Bone marrow (tissue), 2 donors: ENCODE measurements around the gene FBXW7.

ENCODE experiments used
- DNase-seq, 2 donors: peaks; one replicate each; lab custom pipeline; 2025; lab: John Stamatoyannopoulos, UW

FBXW7 gene

GRCh38 chr4:152369902-152370295 is 166.0 kb downstream of the FBXW7 start:
- DNase-seq: no peak

GRCh38 chr4:152369203-152369901 is 166.5 kb downstream of the FBXW7 start:
- DNase-seq: no peak

GRCh38 chr4:152368001-152368400 is 167.9 kb downstream of the FBXW7 start:
- DNase-seq: no peak

GRCh38 chr4:152364883-152365282 is 171.0 kb downstream of the FBXW7 start:
- DNase-seq: no peak

- DNase-seq: no peak
These were observed 171.5 kb downstream of the FBXW7 start for GRCh38 chr4:152364383-152364782.

GRCh38 chr4:152363904-152364303 is 172.0 kb downstream of the FBXW7 start:
- no peak for DNase-seq

- no peak for DNase-seq
These were observed 172.8 kb downstream of the FBXW7 start for GRCh38 chr4:152363086-152363485.

GRCh38 chr4:152360045-152360410 is 175.9 kb downstream of the FBXW7 start:
- DNase-seq: no peak

- DNase-seq: no peak
These were observed 176.5 kb downstream of the FBXW7 start for GRCh38 chr4:152359208-152360044.

GRCh38 chr4:152357206-152357605 is 178.7 kb downstream of the FBXW7 start:
- DNase-seq: peak in 1 of 2 donors; percentile 0

GRCh38 chr4:152356428-152357034 is 179.4 kb downstream of the FBXW7 start:
- no peak for DNase-seq

- no peak for DNase-seq
These were observed 183.2 kb downstream of the FBXW7 start for GRCh38 chr4:152352622-152353116.

- no peak for DNase-seq
These were observed 183.7 kb downstream of the FBXW7 start for GRCh38 chr4:152352215-152352614.

- no peak for DNase-seq
These were observed 184.8 kb downstream of the FBXW7 start for GRCh38 chr4:152351080-152351479.

GRCh38 chr4:152348670-152349069 is 187.2 kb downstream of the FBXW7 start:
- DNase-seq: no peak

- no peak for DNase-seq
These were observed 188.9 kb downstream of the FBXW7 start for GRCh38 chr4:152346979-152347378.

GRCh38 chr4:152346526-152346925 is 189.4 kb downstream of the FBXW7 start:
- DNase-seq: no peak

- no peak for DNase-seq
These were observed 191.9 kb downstream of the FBXW7 start for GRCh38 chr4:152344001-152344400.

GRCh38 chr4:152342293-152342692 is 193.6 kb downstream of the FBXW7 start:
- DNase-seq: no peak

GRCh38 chr4:152340818-152341217 is 195.1 kb downstream of the FBXW7 start:
- no peak for DNase-seq

GRCh38 chr4:152339576-152339975 is 196.3 kb downstream of the FBXW7 start:
- no peak for DNase-seq

GRCh38 chr4:152334931-152335330 is 201.0 kb downstream of the FBXW7 start:
- DNase-seq: no peak

GRCh38 chr4:152331042-152331441 is 204.8 kb downstream of the FBXW7 start:
- DNase-seq: no peak
